C4-2B (cell line): ENCODE results near the gene FTL.

Source experiments
- CTCF ChIP-seq: fragments of 450-650 bp; conservative IDR thresholded peaks from 2 replicates; pipeline ENCODE4 v1.5.1; 2017; ENCODE audit warnings: mild to moderate bottlenecking
- ZFX ChIP-seq: fragments of 450-650 bp; IDR thresholded peaks from 2 replicates; pipeline ENCODE4 v1.6.1; 2017

GRCh38 chr19:48962849-48963165, 2.3 kb upstream of the FTL start:
- TF ChIP-seq CTCF: no peak
- no peak for TF ChIP-seq ZFX
